Measurements from ENCODE around the gene VWCE.

Gene VWCE, protein sequence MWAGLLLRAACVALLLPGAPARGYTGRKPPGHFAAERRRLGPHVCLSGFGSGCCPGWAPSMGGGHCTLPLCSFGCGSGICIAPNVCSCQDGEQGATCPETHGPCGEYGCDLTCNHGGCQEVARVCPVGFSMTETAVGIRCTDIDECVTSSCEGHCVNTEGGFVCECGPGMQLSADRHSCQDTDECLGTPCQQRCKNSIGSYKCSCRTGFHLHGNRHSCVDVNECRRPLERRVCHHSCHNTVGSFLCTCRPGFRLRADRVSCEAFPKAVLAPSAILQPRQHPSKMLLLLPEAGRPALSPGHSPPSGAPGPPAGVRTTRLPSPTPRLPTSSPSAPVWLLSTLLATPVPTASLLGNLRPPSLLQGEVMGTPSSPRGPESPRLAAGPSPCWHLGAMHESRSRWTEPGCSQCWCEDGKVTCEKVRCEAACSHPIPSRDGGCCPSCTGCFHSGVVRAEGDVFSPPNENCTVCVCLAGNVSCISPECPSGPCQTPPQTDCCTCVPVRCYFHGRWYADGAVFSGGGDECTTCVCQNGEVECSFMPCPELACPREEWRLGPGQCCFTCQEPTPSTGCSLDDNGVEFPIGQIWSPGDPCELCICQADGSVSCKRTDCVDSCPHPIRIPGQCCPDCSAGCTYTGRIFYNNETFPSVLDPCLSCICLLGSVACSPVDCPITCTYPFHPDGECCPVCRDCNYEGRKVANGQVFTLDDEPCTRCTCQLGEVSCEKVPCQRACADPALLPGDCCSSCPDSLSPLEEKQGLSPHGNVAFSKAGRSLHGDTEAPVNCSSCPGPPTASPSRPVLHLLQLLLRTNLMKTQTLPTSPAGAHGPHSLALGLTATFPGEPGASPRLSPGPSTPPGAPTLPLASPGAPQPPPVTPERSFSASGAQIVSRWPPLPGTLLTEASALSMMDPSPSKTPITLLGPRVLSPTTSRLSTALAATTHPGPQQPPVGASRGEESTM

DNA sequence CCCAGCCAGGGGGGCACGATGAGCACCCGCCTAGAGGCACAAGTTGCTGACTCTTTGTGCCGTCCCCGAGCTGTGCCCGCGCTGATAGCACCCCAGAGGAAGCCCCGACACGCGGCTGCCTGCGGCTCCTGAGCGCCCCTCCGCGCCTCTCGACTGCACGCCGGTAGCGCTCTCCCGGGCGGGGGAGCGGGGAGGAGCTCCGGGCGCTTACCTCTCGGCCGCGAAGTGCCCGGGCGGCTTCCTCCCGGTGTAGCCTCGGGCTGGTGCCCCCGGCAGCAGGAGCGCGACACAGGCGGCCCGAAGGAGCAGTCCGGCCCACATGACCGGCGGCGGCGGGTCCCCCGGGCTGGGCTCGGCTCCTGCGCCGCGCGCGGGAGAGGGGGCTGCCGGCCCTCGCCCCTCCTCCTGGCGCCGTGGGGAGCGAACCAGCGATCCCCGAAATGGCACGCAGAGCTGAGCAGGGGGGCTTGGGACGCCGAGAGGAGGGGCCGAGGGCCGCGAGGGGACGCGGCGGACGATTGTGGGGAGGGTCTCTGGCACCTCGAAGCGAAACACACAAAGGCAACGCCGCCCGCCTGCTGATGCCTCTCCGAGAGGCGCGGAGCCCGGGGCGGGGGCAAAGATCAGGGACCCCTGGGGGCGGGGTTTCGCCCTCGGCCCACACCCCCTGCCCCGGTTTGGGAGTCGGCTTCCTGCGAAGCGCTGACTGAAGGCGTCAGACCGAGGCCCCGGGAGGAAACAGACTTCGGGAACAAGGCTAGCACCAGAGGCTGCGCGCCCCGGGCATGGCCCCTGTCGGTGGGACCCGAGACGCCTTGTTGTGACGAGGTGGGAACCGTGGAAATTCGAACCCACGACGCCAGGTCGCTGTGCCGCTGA, at the start of gene VWCE:
TSS of gene VWCE (minus strand) at position 600 of the 879 bp plus-strand sequence. CDS start at position 321, 279 bp downstream.
- peak; percentile 48 for DNase-seq

GRCh38 chr11:61343792-61344745, 49.0 kb upstream of the VWCE start:
- no peak for DNase-seq

DNA sequence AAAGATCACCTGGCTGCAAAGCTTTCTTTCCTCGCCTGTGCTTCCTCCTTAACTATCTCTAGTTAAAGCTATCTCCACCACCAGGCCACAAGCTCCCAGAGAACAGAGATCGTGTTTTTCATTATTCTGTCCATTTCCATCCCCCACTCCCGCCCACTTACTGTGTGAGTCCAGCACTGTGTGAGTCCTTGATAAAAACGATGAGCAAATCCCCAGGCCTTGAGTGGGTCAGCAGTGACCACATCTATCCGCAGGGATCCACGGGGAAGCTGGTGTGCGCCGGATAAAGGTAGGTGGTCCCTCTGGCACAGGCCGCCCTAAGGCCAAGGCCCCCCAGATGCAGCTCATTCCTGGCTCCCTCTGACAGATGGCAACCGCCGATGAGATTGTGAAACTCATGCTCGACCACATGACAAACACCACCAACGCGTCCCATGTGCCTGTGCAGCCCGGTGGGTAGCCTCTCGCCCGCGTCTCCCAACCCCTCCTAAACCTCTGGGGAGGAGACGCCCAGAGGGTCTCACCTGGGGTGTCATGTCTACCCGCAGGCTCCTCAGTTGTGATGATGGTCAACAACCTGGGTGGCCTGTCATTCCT, 47.2 kb upstream of the VWCE start:
- DNase-seq: no peak

DNA sequence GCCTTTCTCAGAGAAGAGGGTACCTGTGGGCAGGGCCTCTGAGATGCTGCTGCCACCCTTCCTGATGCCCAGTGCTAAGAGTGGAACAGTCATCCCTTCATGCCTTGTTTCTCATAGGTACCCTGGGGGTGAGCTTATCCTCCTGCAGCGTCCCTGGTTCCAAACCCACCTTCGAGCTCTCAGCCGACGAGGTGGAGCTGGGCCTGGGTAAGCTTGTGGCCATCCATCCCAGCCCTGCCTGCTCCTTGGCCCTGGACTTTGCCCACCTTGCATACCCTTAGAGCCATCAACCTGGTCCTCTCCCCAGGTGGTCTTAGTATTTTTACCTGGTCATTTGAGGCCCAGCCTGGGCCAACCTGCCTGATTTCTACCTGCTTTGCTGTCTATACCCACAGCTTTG, 46.6 kb upstream of the VWCE start:
- DNase-seq: no peak

GRCh38 chr11:61340979-61341378, 45.9 kb upstream of the VWCE start:
- no peak for DNase-seq

DNA sequence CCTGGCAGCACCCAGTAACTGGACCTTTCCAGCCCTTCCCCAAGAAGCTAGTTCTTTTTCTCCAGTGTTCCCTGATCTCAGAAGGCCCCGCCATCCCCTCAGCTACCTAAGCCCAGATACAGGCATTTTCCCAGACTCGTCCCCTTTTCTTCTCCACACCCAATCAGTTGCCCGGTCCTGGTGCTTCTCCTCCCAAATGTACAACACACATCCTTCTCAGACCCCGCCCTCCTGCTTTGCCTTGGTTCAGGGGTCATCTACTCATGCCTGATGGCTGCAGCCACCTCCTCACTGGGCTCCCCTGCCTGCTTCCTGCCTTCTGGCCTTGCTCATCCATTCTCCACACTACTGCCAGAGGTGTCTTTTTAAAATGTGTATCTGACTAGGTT, 44.4 kb upstream of the VWCE start:
- no peak for DNase-seq

DNA sequence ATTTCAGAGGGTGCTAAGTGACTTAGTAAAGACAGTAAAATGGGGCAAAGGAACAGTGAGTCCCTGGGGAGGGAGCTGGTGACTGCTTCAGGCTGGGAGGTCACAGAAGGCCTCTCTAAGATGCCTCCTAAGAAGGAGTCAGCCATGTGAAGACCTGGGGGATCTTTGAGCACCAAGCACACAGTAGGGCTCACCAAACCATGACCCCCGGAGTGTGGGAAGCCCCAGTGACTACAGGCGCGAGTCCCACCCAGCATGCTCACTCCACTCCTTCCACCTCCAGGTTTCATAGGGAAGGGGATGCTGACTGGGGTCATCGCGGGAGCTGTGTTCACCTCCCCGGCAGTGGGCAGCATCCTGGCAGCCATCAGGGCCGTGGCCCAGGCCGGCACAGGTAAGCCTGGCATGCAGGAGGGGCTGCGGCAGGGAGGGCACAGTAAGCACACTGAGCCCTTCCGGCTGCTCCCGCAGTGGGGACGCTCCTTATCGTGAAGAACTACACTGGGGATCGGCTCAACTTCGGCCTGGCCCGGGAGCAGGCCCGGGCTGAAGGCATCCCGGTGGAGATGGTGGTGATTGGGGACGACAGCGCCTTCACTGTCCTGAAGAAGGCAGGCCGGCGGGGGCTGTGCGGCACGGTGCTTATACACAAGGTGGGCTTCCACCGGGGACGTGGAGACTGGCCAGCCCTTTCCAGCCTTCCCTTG, 43.8 kb upstream of the VWCE start:
- no peak for DNase-seq

GRCh38 chr11:61337706-61338470, 42.8 kb upstream of the VWCE start:
- DNase-seq: no peak

- DNase-seq: peak; percentile 83
Observed at GRCh38 chr11:61336171-61336935, 41.2 kb upstream of the VWCE start.

DNA sequence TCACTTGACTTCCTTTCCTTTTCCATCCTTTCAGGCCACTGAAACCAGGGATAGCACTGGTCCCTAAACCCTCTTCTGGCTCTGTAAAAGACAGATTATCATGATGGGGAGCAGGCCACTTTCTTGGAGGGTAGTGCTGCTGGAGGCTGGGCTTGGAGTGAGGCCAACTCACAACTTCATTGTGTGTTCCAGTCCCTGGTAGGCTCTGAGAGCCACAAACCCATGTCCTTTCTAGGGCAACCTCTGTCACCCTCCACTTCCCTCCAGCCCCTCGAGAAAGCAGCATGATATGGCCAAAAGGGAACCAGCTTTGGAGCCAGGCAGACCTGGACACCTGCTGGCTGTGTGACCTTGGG, 40.2 kb upstream of the VWCE start:
- DNase-seq: no peak

- DNase-seq: no peak
Observed at GRCh38 chr11:61334434-61335354, 39.6 kb upstream of the VWCE start.

GRCh38 chr11:61333550-61334433, 38.7 kb upstream of the VWCE start:
- DNase-seq: no peak

DNA sequence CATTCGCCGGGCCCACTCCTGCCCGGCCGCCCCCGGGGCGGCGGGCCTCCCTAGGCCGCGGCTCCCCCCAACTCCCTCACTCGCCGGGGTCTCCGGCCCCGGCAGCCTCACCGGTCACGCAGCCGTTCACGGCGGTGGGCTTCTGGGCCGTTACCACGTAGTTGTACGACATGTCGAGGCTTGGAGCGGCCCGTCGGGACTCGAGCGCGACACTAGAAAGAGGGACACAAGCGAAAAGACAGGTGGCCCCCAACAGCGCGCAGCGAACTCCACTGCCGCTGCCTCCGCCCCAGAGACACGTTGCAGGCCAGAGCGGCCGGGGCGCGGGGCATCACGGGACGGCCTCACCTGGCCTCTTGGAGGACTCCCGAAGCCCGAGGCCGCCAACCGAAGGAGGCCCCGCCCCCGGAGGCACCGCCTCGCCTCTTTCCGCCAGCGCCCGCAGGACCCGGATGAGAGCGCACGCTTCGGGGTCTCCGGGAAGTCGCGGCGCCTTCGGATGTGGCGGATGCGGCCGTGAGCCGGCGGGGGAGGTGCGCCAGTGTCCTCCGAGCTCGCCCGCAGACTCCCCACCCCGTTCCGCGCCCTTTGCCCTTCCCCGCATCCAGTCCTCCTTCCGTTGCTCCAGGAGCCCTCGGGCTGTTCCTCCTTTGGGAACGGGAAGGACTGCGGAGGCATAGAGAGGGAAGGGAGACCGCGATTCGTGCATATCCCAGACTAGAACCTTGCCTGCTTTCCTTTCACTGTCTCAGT, 37.9 kb upstream of the VWCE start, which contains the start of the genes DDB1 and TKFC:
TSS of gene DDB1 (minus strand) at position 309 of the 753 bp plus-strand sequence. CDS start at position 172, 137 bp downstream.
TSS of gene TKFC (plus strand) at position 432 of the 753 bp plus-strand sequence. CDS start 1,501 bp downstream, outside the sequence.
- peak; percentile 92 for DNase-seq

- no peak for DNase-seq
Observed at GRCh38 chr11:61332281-61332796, 37.2 kb upstream of the VWCE start.

GRCh38 chr11:61331651-61332050, 36.5 kb upstream of the VWCE start:
- peak; percentile 63 for DNase-seq

Data from suppressor macrophage treated with lipopolysaccharide for 4 hours (primary cell).